HEK293 (cell line): ENCODE results near the gene MAFF.

Experiments
- CTCF ChIP-seq: fragments of 450-650 bp; formaldehyde crosslinking; IDR thresholded peaks from 2 replicates; pipeline ENCODE4 v1.5.1; 2016; ENCODE audit warnings: missing biosample characterization, missing genetic modification characterization
- ZNF558 ChIP-seq: fragments of 450-650 bp; formaldehyde crosslinking; IDR thresholded peaks from 2 replicates; pipeline ENCODE4 v1.5.1; 2016; ENCODE audit warnings: missing biosample characterization, missing genetic modification characterization
- ZNF629 ChIP-seq: fragments of 450-650 bp; formaldehyde crosslinking; IDR thresholded peaks from 2 replicates; pipeline ENCODE4 v1.5.1; 2017; ENCODE audit warnings: missing biosample characterization, missing genetic modification characterization
- TF ChIP-seq, protein P1 (sequence below): fragments of 450-650 bp; formaldehyde crosslinking; IDR thresholded peaks from 2 replicates; pipeline ENCODE4 v1.5.1; 2016; ENCODE audit warnings: missing biosample characterization, missing genetic modification characterization

GRCh38 chr22:38177926-38178604 lies 23.7 kb upstream of the MAFF start:
- TF ChIP-seq, protein P1, sequence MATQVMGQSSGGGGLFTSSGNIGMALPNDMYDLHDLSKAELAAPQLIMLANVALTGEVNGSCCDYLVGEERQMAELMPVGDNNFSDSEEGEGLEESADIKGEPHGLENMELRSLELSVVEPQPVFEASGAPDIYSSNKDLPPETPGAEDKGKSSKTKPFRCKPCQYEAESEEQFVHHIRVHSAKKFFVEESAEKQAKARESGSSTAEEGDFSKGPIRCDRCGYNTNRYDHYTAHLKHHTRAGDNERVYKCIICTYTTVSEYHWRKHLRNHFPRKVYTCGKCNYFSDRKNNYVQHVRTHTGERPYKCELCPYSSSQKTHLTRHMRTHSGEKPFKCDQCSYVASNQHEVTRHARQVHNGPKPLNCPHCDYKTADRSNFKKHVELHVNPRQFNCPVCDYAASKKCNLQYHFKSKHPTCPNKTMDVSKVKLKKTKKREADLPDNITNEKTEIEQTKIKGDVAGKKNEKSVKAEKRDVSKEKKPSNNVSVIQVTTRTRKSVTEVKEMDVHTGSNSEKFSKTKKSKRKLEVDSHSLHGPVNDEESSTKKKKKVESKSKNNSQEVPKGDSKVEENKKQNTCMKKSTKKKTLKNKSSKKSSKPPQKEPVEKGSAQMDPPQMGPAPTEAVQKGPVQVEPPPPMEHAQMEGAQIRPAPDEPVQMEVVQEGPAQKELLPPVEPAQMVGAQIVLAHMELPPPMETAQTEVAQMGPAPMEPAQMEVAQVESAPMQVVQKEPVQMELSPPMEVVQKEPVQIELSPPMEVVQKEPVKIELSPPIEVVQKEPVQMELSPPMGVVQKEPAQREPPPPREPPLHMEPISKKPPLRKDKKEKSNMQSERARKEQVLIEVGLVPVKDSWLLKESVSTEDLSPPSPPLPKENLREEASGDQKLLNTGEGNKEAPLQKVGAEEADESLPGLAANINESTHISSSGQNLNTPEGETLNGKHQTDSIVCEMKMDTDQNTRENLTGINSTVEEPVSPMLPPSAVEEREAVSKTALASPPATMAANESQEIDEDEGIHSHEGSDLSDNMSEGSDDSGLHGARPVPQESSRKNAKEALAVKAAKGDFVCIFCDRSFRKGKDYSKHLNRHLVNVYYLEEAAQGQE (tag by site-specific recombination): no peak
- TF ChIP-seq ZNF629 (tag by site-specific recombination) (peak; percentile 84), CTCF (tag by site-specific recombination) (no peak), ZNF558 (tag by site-specific recombination) (peak; percentile 23; the same call in 1 of the 2 replicates)
